Right atrium auricular region (tissue), 2 donors: ENCODE results near the gene LEP. TPM values are rescaled to one million over a fixed set of nuclear protein-coding genes. Genes with fewer than 3 reads are reported as not detected.
"Not testable (repeated sequence)": the region's sequence is repeated elsewhere in the genome, so short reads cannot be mapped to it uniquely, and the experiment has no call there.

Experiments used
- DNase-seq: peaks from one replicate; pipeline ENCODE4 v3.0.0-alpha.2; 2019; ENCODE audit warnings: low spot score
- H3K27ac ChIP-seq, 2 donors: fragments of 200-600 bp; sonication (generic); 1 replicate in 1 of 2; 2 replicates in 1 of 2; pipeline ENCODE4 v1.5.1; 2016 to 2019
- H3K27me3 ChIP-seq, 2 donors: fragments of 200-600 bp; sonication (generic); one replicate each; pipeline versions ENCODE4 v1.5.1 to v1.6.0; 2017 to 2019
- H3K36me3 ChIP-seq: fragments of 200-600 bp; sonication (generic); one replicate; pipeline ENCODE4 v1.5.1; 2016
- H3K4me1 ChIP-seq, 2 donors: fragments of 200-600 bp; sonication (generic); one replicate each; pipeline versions ENCODE4 v1.5.1 to v1.6.0; 2017 to 2019
- H3K4me3 ChIP-seq, 2 donors: fragments of 200-600 bp; sonication (generic); 1 replicate in 1 of 2; 2 replicates in 1 of 2; pipeline ENCODE4 v1.5.1; 2017 to 2019; ENCODE audit warnings: mild to moderate bottlenecking in 1 of 2, moderate library complexity in 1 of 2
- H3K9me3 ChIP-seq, 2 donors: fragments of 200-600 bp; sonication (generic); one replicate each; pipeline ENCODE4 v1.5.1; 2019
- total RNA-seq, 2 donors: library from RNA; depleted of rRNA; stranded (reverse); fragments of >200 nt; gene quantifications; one replicate each; pipeline ENCODE4 v1.1.0, GENCODE V29; 2016
- TF ChIP-seq, protein P1 (sequence below), 2 donors: fragments of 200-600 bp; sonication (generic); IDR thresholded peaks; one replicate each; pipeline ENCODE4 v1.5.1; 2019; ENCODE audit warnings: antibody characterized with exemption in 2 of 2

Gene LEP
- total RNA-seq, 2 donors from 2014 or later: 0.22 to 2.2 TPM

DNA sequence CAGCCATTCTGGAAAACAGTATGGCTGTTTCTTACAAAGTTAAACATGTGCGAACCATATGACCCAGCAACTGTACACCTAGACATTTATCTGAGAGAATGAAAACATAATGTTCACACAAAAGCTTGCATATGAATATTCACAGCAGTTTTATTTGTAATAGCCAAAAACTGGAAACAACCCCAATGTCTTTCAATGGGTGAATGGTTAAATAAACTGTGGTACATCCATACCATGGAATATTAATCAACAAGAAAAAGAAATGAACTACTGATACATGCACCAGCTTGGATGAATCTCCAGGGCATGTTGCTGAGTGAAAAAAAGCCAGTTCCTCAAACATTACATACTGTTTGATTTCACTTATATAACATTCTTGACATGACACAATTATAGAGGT, 37.3 kb downstream of the LEP start:
- DNase-seq: no peak
- Histone ChIP-seq H3K9me3 (peaks cover 0 to 17% of the 10 kb centered on the region in 2 donors), H3K36me3 (no peaks in the 10 kb centered on the region), H3K27ac (no peak overlapping the region), H3K4me1 (no peaks in the 10 kb centered on the region), H3K4me3 (no peak overlapping the region), H3K27me3 (no peaks in the 10 kb centered on the region)
- TF ChIP-seq, protein P1, sequence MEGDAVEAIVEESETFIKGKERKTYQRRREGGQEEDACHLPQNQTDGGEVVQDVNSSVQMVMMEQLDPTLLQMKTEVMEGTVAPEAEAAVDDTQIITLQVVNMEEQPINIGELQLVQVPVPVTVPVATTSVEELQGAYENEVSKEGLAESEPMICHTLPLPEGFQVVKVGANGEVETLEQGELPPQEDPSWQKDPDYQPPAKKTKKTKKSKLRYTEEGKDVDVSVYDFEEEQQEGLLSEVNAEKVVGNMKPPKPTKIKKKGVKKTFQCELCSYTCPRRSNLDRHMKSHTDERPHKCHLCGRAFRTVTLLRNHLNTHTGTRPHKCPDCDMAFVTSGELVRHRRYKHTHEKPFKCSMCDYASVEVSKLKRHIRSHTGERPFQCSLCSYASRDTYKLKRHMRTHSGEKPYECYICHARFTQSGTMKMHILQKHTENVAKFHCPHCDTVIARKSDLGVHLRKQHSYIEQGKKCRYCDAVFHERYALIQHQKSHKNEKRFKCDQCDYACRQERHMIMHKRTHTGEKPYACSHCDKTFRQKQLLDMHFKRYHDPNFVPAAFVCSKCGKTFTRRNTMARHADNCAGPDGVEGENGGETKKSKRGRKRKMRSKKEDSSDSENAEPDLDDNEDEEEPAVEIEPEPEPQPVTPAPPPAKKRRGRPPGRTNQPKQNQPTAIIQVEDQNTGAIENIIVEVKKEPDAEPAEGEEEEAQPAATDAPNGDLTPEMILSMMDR (IDR thresholded peaks at IDR 0.05): no peak

GRCh38 chr7:128279124-128279713, 38.1 kb downstream of the LEP start:
- Histone ChIP-seq H3K27ac (no peak overlapping the region), H3K4me3 (no peak overlapping the region), H3K27me3 (no peaks in the 10 kb centered on the region), H3K36me3 (no peaks in the 10 kb centered on the region), H3K9me3 (peaks cover 0 to 17% of the 10 kb centered on the region in 2 donors), H3K4me1 (no peaks in the 10 kb centered on the region)
- DNase-seq: no peak
- TF ChIP-seq, protein P1 (IDR thresholded peaks at IDR 0.05): no peak

DNA sequence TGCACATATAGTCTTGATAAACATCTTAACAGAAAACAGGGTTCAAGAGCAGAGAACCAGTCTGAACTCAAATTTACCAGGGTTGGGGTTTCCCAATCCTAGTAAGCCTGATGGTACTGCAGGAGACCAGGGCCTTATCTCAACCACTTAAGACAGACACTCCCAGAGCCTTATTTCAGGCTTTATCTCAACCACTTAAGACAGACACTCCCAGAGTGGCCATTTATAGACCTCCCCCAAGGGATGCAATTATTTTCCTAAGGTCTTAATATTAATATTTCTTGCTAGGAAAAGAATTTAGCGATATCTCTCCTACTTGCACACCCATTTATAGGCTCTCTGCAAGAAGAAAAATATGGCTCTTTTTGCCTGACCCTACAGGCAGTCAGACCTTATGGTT, 39.4 kb downstream of the LEP start:
- H3K4me1 ChIP-seq, H3K36me3 ChIP-seq, DNase-seq, H3K27ac ChIP-seq, H3K27me3 ChIP-seq, H3K4me3 ChIP-seq: not testable (repeated sequence)
- H3K9me3 ChIP-seq: peaks cover 0 to 17% of the 10 kb centered on the region in 2 donors

GRCh38 chr7:128281605-128282380, 40.7 kb downstream of the LEP start:
- Histone ChIP-seq H3K4me1 (no peaks in the 10 kb centered on the region), H3K27me3 (no peaks in the 10 kb centered on the region), H3K9me3 (peaks cover 0 to 17% of the 10 kb centered on the region in 2 donors), H3K36me3 (no peaks in the 10 kb centered on the region), H3K4me3 (no peak overlapping the region), H3K27ac (no peak overlapping the region)
- DNase-seq: no peak
- TF ChIP-seq, protein P1 (IDR thresholded peaks at IDR 0.05): no peak

GRCh38 chr7:128284102-128284501, 43.0 kb downstream of the LEP start:
- no peak overlapping the region for H3K4me3 ChIP-seq
- H3K27me3 ChIP-seq: no peaks in the 10 kb centered on the region
- H3K27ac ChIP-seq: no peak overlapping the region
- H3K4me1 ChIP-seq: no peaks in the 10 kb centered on the region
- TF ChIP-seq, protein P1 (IDR thresholded peaks at IDR 0.05): no peak
- no peaks in the 10 kb centered on the region for H3K36me3 ChIP-seq
- H3K9me3 ChIP-seq: peaks cover 0 to 16% of the 10 kb centered on the region in 2 donors
- no peak for DNase-seq

DNA sequence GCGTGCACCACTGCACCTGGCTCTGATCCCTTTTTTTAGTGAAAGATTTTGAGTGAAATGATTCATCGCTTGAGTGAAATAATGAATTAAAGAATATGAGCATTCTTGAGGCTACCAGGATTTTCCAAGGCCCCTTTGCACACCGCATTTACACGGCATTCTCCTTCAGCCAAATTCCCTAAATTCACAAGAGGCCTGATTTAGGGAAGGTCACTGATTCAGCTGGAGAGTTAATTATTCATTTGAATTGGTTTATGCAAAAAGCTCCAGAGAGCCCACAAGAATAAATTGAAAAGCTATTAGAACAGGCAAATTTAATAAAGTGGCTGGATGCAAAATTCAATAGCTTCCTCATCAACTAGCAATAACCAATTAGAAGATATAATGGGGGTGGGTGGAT, 46.5 kb downstream of the LEP start:
- H3K27me3 ChIP-seq: no peaks in the 10 kb centered on the region
- no peak overlapping the region for H3K27ac ChIP-seq
- TF ChIP-seq, protein P1 (IDR thresholded peaks at IDR 0.05): no peak
- no peaks in the 10 kb centered on the region for H3K36me3 ChIP-seq
- H3K4me3 ChIP-seq: no peak overlapping the region
- H3K4me1 ChIP-seq: no peaks in the 10 kb centered on the region
- DNase-seq: no peak
- no peaks in the 10 kb centered on the region for H3K9me3 ChIP-seq

- H3K4me1 ChIP-seq, DNase-seq, H3K9me3 ChIP-seq, H3K36me3 ChIP-seq, H3K27me3 ChIP-seq, H3K4me3 ChIP-seq, H3K27ac ChIP-seq: not testable (repeated sequence)
Observed at GRCh38 chr7:128298004-128298403, 56.9 kb downstream of the LEP start.
